Pancreas (tissue), 10 donors: ENCODE data around the gene SELENOO. TPM values are rescaled to one million over a fixed set of nuclear protein-coding genes. Genes with fewer than 3 reads are reported as not detected.

Source experiments
- ATAC-seq, 4 donors: fragments of 200-7000 bp; cut with Tn5 transposase; one replicate each; pipeline versions ENCODE4 v1.8.0 to v1.9.1; 2020; ENCODE audit warnings: mild to moderate bottlenecking in 4 of 4, moderate library complexity in 4 of 4
- DNase-seq, 6 donors: peaks; one replicate each; pipeline ENCODE4 v3.0.0-alpha.2; 2020
- FAIRE-seq: peaks from 2 replicates; lab custom pipeline; 2012; peaks lifted over from hg19 to GRCh38; lab: Jason Lieb, UNC
- H3K27ac ChIP-seq, 4 donors: fragments of 200-600 bp; sonication (generic); 1 replicate in 3 of 4; 2 replicates in 1 of 4; pipeline versions ENCODE4 v1.5.0 to v1.8.0; 2020
- H3K27me3 ChIP-seq, 4 donors: fragments of 200-600 bp; one replicate each; pipeline ENCODE4 v1.8.0; 2021
- H3K36me3 ChIP-seq, 3 donors: fragments of 200-600 bp; sonication (generic) in 1 of 3; one replicate each; pipeline versions ENCODE4 v1.5.0 to v1.8.0; 2020 to 2021
- H3K4me1 ChIP-seq, 3 donors: fragments of 200-600 bp; one replicate each; pipeline ENCODE4 v1.8.0; 2021
- H3K4me3 ChIP-seq, 4 donors: fragments of 200-600 bp; sonication (generic) in 2 of 4; one replicate each; pipeline versions ENCODE4 v1.5.0 to v1.8.0; 2020 to 2021
- H3K9me3 ChIP-seq, 4 donors: fragments of 200-600 bp; one replicate each; pipeline ENCODE4 v1.8.0; 2021
- WGBS, 2 donors: extraction: QIAGEN DNeasy Blood & Tissue Kit; methylation state at CpG; one replicate each; pipeline ENCODE4 v1.1.7; 2013; 5-methylcytosine and 5-hydroxymethylcytosine counted together
- intact Hi-C, 3 donors: fragments of 100-400 bp; cut with DNase I; formaldehyde crosslinking; loops; one replicate each; pipeline versions ENCODE4 v1.11.1 to v1.14.2; 2022
- polyA plus RNA-seq, 2 donors: library from polyadenylated mRNA; stranded (reverse); fragments of 200-250 nt; gene quantifications; one replicate each; pipeline ENCODE4 v1.2.3, GENCODE V29; 2013
- total RNA-seq, 6 donors: library from RNA; stranded (reverse); fragmentation: NEBNext Ultra II Directional in 4 of 6; extraction: Animal tissue kit (Norgen Biotek cat#: 25700) in 4 of 6; gene quantifications; one replicate each; pipeline versions ENCODE4 v1.2.1 to v1.2.4, GENCODE V29; 2021 to 2023
- TF ChIP-seq, protein P1 (sequence below), 4 donors: fragments of 200-600 bp; sonication (generic) in 3 of 4; IDR thresholded peaks; one replicate each; pipeline versions ENCODE4 v1.5.0 to v1.8.0; 2021; ENCODE audit warnings: antibody characterized with exemption in 4 of 4
- donor health status: healthy with polysubstance abuse.
- donor health status: DM: no; HTN: no; CAD: no; lungs with moderate emphysema.
- donor health status: DM: no; HTN: no; CAD: no.
- donor health status: control.
- donor health status: control.
- donor health status: Bipolar disorder and iron deficiency.
- donor health status: DM: yes; HTN: yes; CAD: no.
- donor health status: DM: no; HTN: no; CAD: no.
- donor health status: DM: no; HTN: no; CAD: no.
- donor health status: DM: yes; HTN: yes; CAD: no.

SELENOO gene
- total and polyA plus RNA-seq, 8 donors: 11.6 to 79.8 (median 14.3) TPM

DNA sequence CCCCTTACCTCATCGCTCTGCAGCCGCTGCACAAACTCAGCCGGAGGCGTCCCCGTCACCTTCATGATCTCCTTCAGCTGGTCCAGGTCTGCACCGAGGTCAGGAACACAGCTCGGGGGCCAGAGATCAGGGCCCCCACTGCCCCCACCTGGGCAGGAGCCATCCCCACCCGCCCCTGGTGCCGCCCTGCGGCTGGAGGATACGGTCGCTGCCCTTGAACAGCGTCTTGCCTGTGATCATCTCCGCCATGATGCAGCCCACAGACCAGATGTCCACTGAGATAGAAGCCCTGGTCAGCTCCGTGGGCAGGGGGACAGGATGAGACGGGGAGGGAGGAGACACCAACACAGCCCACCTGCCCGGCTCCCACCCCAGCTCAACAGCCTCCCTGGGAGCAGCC is 54.8 kb downstream of the SELENOO start:
- Histone ChIP-seq H3K36me3 (no peaks in the 10 kb centered on the region), H3K9me3 (no peaks in the 10 kb centered on the region), H3K4me1 (peaks cover 0 to under 1% (median 0%) of the 10 kb centered on the region in 3 donors), H3K27ac (no peak overlapping the region), H3K27me3 (no peaks in the 10 kb centered on the region), H3K4me3 (no peak overlapping the region)
- 76 to 89% methylated on average over 17 of the region's 17 CpGs for whole genome bisulfite sequencing, 2 donors
- no peak for FAIRE-seq
- ATAC-seq: no peak
- intact Hi-C loops: loop anchor here in 1 of 3 donors (5.0 kb wide), 1 partner anchor 82 kb away; no protein-coding TSS in a partner anchor
- no peak for DNase-seq
- TF ChIP-seq, protein P1, sequence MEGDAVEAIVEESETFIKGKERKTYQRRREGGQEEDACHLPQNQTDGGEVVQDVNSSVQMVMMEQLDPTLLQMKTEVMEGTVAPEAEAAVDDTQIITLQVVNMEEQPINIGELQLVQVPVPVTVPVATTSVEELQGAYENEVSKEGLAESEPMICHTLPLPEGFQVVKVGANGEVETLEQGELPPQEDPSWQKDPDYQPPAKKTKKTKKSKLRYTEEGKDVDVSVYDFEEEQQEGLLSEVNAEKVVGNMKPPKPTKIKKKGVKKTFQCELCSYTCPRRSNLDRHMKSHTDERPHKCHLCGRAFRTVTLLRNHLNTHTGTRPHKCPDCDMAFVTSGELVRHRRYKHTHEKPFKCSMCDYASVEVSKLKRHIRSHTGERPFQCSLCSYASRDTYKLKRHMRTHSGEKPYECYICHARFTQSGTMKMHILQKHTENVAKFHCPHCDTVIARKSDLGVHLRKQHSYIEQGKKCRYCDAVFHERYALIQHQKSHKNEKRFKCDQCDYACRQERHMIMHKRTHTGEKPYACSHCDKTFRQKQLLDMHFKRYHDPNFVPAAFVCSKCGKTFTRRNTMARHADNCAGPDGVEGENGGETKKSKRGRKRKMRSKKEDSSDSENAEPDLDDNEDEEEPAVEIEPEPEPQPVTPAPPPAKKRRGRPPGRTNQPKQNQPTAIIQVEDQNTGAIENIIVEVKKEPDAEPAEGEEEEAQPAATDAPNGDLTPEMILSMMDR (IDR thresholded peaks at IDR 0.05): no peak

DNA sequence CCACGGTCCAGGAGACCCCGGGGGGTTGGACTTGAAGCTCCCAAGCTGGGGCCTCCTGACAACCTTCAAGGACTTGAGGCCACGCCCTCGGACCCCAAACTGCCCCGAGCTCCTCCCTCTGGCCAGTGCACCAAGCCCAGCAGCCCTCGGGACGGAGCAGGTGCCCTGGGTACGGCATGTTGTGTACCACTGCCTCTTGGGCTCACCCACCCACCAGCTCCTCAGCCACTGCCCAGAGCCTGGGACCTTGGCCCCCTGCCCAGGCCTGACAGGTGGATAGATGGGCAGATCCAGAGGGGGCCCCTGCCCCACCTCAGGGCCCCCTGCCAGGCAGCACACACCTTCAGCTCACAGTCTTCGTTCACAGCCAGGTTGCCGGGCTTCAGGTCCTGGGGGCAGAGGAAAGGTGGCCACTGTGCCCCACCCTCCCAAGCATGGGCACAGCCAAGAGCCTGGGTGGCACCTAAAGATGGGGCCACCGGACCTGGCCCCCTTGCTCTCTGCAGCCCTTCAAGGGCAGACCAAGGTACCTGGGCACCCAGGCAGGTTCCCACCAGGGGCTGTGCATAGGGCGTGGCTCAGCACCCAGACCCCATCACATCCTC is 55.5 kb downstream of the SELENOO start:
- no peak overlapping the region for H3K4me3 ChIP-seq
- H3K4me1 ChIP-seq: no peaks in the 10 kb centered on the region
- no peaks in the 10 kb centered on the region for H3K27me3 ChIP-seq
- H3K9me3 ChIP-seq: no peaks in the 10 kb centered on the region
- no peak for ATAC-seq
- intact Hi-C loops: loop anchor here in 1 of 3 donors (5.0 kb wide), 1 partner anchor 81 kb away; no protein-coding TSS in a partner anchor
- no peak for FAIRE-seq
- DNase-seq: peak in 1 of 6 donors; percentile 61
- TF ChIP-seq, protein P1 (IDR thresholded peaks at IDR 0.05): no peak
- 52 to 65% methylated on average over 12 of the region's 12 CpGs for WGBS, 2 donors
- H3K27ac ChIP-seq: no peak overlapping the region
- H3K36me3 ChIP-seq: no peaks in the 10 kb centered on the region

DNA sequence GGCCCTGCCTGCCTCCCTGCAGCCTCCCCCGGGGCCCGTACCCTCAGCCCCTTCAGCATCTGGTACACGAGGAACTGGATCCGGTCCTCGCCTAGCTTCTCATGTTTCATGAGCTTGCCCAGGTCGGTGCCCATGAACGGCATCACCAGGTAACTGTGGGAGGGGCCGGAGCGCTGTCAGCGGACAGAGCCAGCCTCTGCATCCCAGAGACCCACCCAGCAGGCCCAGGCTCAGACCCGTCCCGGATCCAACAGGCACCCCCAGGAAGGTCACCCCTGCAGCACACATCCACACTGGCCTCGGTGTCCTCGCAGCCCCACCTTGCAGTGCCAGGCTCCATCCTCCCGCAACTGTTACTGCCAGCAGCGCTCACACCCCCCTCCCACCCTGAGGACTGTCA is 56.2 kb downstream of the SELENOO start:
- Histone ChIP-seq H3K4me3 (no peak overlapping the region), H3K36me3 (no peaks in the 10 kb centered on the region), H3K27me3 (no peaks in the 10 kb centered on the region), H3K4me1 (no peaks in the 10 kb centered on the region), H3K9me3 (no peaks in the 10 kb centered on the region), H3K27ac (no peak overlapping the region)
- no peak for DNase-seq
- intact Hi-C loops: loop anchor here in 1 of 3 donors (5.0 kb wide), 1 partner anchor 80 kb away; no protein-coding TSS in a partner anchor
- no peak for ATAC-seq
- 70 to 71% methylated on average over 16 of the region's 16 CpGs for WGBS, 2 donors
- no peak for FAIRE-seq
- TF ChIP-seq, protein P1 (IDR thresholded peaks at IDR 0.05): no peak

DNA sequence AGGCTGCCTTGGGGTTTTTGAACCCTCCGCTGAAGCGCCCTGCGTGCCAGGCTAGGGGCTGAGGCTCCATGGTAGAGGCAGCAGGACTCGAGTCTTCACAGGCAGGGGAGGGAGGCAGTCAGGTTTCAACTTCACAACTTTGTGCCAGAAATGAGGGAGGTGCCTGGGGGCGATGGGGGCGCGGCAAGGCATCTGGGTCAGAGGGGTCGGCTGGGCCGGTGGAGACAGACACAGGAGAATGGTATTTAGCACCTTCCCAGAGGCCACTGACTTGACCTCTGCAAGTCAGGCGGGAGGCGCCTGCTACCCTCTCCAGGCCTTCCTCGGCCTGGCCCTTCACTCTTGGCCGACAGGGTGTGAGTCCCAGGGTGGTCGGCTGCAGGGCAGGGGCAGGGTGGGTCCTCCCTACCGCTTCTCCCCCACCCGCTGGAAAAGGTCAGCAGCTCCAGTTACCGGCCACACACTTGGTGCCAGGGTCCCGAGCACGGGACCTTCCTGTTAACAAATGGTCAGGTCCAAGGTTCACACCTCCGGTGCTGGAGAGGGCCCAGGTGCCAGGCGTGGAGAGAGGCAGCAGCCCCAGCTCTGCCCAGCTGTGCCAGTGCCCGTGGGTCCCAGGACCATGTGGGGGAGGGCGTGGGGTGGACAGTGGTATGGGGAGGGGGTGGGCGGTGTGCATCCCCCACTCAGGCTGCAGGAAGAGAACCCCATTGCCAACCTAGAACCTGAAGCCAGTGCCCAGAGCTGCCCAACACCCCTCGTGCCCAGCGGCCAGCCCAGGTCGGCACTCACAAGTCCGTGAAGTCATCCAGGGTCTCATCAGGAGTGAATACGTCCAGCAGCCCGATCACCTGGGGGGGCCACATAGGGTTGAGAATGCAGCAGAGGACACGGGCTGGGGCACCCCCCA is 56.9 kb downstream of the SELENOO start:
- FAIRE-seq (no peak), ATAC-seq (peak in 3 of 4 donors; percentile 5 to 49 (median 41)), DNase-seq (peak in 1 of 6 donors; percentile 55)
- WGBS, 2 donors: 49 to 54% methylated on average over 28 to 31 of the region's 31 CpGs
- Histone ChIP-seq H3K4me1 (no peaks in the 10 kb centered on the region), H3K9me3 (no peaks in the 10 kb centered on the region), H3K27me3 (no peaks in the 10 kb centered on the region), H3K27ac (no peak overlapping the region), H3K36me3 (no peaks in the 10 kb centered on the region), H3K4me3 (no peak overlapping the region)
- TF ChIP-seq, protein P1 (IDR thresholded peaks at IDR 0.05): no peak
- intact Hi-C loops: loop anchor here in 1 of 3 donors (5.0 kb wide), 1 partner anchor 80 kb away; no protein-coding TSS in a partner anchor
